ENCODE measurements around the gene IRF4.

GRCh38 chr6:448296-449056 is 56.9 kb downstream of the IRF4 start:
- TF ChIP-seq POLR2A (IDR thresholded peaks at IDR 0.05) (no peak), CTCF (IDR thresholded peaks at IDR 0.05) (no peak)
